Measurements from ENCODE around the gene RASD2. TPM values are rescaled to one million over a fixed set of nuclear protein-coding genes. Genes with fewer than 3 reads are reported as not detected.
A peak's percentile ranks its signal among the peaks of the same experiment; 100 is the strongest.

The RASD2 gene
- total RNA-seq, 1 donor from 2014 or later: 9.4 TPM

DNA sequence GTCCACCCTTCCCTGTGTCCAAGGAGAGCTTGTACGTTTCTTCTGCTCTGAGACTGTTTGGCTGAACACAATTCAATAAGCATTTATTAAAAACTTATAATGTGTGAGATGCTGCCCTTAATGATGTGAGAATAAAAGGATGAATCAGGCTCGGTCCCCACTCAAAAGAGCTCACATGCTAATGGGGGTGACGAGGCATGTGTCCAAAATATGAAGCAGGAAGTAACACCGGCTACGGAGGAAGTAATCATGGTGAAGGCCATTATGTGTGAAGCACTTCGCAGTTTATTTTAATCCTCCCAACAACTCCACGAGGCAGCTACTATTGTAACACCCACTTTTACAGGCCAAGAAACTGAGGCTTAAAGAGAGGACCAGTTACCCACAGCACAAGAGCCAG, 3.4 kb upstream of the RASD2 start:
- ATAC-seq (ENCODE audit: poor library complexity) (no peak), DNase-seq (no peak)
- intact Hi-C loops (cut with DNase I): loop anchor here (10.0 kb wide), 1 partner anchor 52 kb away; no protein-coding TSS in a partner anchor

DNA sequence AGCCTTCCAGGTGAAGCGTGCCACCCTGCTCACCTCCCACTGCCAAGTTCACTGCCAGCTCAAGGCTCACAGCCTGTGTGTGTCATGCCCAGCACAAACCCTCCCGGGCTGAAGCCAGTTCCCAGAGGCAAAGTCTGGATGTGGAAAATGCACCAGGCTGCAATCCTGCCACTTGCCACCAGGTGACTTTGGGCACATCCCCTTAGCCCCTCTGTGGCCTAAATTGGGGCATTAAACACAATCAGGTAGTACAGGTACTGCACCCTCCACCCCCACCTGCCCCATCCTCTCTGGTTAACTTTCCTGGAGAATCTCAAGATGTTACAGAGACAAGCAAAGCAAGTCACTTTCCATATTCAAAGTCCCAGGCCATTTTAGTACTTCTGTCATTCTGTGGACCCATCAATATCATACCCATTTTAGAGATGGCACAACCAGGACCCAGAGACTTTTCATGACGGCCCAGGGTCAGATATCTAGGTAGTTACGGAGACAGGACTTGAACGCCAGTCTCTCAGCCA, 1.8 kb upstream of the RASD2 start:
- no peak for ATAC-seq (ENCODE audit: poor library complexity)

DNA sequence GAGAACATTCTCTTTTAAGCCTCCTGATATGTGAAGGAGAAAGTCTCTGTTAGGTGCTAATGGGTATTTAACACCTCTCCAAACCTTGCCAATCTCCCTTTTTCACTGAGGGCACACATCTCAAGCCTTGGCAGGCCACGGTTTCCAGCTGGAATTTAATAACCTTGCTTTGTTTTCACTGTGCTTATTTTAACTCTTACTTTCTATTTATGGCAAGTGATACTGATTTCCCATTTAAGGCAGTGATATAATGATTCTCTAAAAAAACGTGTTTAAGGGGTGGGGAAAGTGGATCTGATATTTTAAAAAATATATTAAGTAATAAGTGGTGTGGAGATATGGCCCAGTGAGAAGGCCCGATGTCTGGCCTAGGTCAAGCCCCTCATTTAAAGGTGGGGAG, 1.1 kb upstream of the RASD2 start:
- intact Hi-C loops (cut with DNase I): loop anchor here (10.0 kb wide), 1 partner anchor 55 kb away; no protein-coding TSS in a partner anchor
- no peak for ATAC-seq (ENCODE audit: poor library complexity)

More for the DNA sequence above, 1.8 kb upstream of the RASD2 start:
- DNase-seq: no peak
- intact Hi-C loops (cut with DNase I): loop anchor here (10.0 kb wide), 1 partner anchor 54 kb away; no protein-coding TSS in a partner anchor

DNA sequence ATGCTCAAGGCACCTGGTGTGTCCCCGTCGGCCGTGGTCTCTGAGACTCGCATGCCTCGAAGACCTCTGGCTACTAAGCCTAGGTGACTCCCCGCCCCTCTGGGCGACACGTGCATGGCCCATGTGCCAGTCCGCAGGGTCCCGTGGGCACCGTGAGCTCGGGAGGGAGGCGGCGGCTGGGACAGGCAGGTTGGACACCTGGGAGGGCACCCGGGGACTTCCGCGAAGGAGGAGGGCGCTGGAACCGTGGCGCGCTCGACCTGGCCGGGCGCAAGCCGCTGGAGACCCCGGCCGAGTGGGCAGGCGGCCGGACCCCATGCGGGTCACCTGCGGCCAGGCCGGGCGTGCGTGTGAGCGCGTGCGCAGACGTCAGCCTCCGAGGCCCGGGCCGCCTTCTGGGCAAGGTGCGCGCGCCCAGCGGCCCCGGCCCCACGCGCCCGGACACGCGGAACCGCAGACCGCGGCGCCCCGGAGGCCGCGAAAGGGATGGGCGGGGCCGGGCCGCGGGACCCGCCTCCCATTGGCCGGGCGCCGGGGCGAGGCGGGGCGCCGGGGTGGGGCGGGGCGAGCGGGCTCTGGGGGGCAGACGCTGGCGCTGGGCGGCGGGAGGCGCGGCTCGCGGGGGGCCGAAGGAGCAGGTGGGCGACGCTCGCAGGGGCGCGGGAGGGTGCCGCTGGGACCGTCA, 579 bp upstream of the RASD2 start:
- DNase-seq (peak; percentile 73), ATAC-seq (ENCODE audit: poor library complexity) (peak; percentile 88)
- intact Hi-C loops (cut with DNase I): loop anchor here (10.0 kb wide), 1 partner anchor 55 kb away; no protein-coding TSS in a partner anchor

More for the DNA sequence above, 1.1 kb upstream of the RASD2 start:
- DNase-seq: no peak

DNA sequence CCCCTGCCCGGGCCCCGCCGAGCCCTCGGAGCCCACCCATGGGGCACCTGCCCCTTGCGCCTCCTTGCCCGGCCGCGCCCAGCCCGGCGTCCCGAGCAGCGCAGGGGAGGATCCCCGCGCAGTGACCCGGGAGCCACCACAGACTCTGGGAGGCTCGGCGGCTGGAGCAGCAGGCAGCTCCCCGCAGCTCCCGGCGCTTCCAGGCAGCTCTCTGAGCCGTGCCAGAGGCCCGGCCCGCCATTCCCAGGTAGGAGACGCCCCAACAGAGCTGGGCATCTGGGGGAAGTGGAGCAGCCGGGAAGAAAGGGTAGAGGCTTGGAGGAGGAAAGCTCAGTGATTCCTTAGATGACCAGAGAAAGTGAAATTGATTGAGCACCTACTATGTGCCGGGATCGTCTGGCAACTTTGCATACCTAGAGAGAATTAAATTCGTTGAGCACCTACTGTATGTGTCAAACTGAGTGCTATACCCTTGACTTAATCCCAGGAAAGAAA, 670 bp downstream of the RASD2 start:
- DNase-seq (no peak), ATAC-seq (ENCODE audit: poor library complexity) (no peak)
- intact Hi-C loops (cut with DNase I): no loop called here

DNA sequence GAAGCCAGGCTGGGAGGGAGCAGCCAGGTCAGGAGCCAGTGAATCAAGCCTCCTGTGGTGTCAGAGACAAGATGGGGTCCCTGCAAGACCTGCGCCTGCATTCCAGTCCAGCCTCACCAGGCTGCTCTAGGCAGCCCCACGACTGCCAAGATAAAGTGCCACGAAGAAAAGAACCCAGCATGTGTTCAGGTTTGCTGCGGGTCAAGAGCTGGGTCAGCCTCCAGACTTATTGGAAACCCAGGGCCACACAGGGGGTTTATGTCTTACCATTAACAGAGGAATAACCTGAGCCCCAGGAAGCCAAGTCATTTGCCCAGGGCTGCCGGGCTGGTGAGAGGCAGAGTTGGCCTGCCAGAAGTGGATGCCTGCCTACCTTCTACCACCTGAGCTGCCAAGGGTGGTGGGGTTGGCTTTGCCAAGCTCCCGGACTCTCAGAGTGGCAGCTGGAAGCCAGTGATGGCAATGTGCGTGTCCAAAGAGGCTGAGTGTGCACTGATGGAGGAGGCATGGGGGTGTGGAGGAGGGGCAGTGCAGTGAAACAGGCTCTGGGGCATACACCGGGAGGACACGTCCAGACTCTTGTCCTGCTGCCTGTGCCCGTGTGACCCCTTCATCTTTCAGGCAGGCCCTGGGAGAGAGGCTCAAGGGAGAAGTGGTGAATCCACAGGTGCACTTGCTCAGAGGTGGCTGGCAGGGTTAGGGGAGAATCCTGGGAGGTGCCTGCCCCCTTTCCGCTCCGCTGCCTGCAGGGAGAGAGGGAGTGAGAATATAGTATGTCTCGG, 1.7 kb downstream of the RASD2 start:
- intact Hi-C loops (cut with DNase I): no loop called here
- ATAC-seq (ENCODE audit: poor library complexity) (no peak), DNase-seq (no peak)

DNA sequence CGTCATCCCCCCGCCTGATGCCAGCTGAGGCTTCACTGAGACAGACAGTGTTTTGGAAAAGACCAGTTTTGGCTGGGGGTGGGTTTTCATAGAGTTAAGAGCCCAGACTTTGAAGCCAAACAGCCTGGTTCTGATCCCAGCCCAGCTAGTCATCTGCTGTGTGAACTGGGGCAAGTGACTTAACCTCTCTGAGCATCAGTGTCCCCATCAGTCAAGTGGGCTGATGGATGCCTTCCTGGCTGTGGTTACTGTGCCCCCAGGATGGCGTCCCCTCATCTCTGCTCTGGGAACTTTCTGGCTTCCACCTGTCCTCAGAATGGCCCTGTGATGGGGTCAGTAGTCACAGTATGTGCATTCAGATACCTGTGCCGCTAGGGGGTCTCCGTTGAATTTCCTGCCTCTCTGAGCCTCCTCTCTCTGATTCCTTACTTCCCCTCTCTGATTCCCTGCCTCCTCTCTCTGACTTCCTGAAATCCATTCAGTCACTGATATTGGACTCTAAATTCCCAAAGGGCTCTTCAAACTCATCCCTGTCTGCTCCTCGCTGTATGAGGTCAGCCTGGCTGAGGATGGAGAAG, 2.4 kb downstream of the RASD2 start:
- intact Hi-C loops (cut with DNase I): no loop called here
- DNase-seq (no peak), ATAC-seq (ENCODE audit: poor library complexity) (no peak)

DNA sequence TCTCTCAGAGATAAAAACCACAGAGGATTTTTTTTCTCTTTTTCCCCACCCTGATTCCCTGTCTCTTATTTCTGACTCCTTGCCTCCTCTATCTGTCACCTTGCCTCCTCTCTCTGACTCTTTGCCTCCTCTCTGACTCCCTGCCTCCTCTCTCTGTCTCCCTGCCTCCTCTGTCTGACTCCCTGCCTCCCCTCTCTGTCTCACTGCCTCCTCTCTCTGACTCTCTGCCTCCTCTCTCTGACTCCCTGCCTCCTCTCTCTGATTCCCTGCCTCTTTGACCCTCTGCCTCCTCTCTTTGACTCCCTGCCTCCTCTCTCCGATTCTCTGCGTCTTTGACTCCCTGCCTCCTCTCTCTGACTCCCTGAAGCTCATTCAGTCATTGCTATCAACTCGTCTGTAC, 3.1 kb downstream of the RASD2 start:
- DNase-seq (no peak), ATAC-seq (ENCODE audit: poor library complexity) (no peak)
- intact Hi-C loops (cut with DNase I): no loop called here

DNA sequence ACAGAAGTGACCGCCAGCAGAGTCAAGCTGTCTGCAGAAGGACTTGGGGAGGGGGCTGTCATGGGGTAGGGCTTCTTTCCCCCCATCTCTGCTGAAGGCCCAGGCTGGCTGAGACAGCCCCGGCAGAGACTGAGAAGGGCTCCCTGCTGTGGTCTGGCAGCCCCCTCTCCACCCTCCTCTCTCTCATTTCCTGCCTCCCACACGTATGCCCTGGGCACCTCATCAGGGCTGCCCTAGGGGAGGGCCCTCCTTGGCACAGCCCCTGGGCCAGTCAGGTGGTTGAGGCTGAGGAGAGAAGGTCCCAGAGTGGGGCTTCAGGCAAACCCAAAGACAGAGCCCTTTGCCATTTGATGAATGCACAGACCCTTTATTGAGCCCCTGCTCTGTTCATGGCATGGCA, 3.6 kb downstream of the RASD2 start:
- ATAC-seq (ENCODE audit: poor library complexity): no peak

DNA sequence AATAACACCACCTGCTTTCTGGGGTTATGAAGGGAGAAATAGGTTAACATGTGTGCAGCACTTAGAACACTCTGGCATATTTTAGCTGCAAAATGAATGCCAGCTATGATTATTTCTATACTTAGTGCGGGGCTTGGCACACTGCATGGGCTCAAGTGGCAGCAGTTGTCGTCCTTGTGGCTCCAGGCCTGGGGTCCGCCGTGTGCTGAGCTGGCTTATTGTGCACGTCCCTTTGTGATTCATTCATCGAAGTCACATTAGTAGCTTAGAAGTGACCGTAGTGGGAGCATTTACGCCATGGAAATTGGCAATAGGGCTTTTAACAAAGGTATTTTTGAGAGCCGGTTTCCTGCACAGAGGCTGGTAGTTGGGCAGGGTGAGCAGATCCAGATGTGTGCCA, 4.2 kb downstream of the RASD2 start:
- DNase-seq (no peak), ATAC-seq (ENCODE audit: poor library complexity) (peak; percentile 42)
- intact Hi-C loops (cut with DNase I): no loop called here

More for the DNA sequence above, 3.6 kb downstream of the RASD2 start:
- no peak for DNase-seq
- intact Hi-C loops (cut with DNase I): no loop called here

DNA sequence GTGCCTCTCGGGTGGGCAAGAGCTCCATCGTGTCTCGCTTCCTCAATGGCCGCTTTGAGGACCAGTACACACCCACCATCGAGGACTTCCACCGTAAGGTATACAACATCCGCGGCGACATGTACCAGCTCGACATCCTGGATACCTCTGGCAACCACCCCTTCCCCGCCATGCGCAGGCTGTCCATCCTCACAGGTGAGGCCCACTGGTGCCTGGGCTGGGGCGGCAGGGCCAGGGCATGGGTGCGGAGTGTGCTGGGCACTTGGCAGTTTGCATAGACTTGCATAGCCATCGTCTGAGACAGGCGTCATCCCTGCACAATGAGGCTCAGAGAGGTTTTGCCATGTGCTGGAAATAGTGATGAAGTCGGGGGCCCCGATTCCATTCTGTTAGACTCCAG, 6.3 kb downstream of the RASD2 start:
- intact Hi-C loops (cut with DNase I): no loop called here
- ATAC-seq (ENCODE audit: poor library complexity) (no peak), DNase-seq (no peak)

DNA sequence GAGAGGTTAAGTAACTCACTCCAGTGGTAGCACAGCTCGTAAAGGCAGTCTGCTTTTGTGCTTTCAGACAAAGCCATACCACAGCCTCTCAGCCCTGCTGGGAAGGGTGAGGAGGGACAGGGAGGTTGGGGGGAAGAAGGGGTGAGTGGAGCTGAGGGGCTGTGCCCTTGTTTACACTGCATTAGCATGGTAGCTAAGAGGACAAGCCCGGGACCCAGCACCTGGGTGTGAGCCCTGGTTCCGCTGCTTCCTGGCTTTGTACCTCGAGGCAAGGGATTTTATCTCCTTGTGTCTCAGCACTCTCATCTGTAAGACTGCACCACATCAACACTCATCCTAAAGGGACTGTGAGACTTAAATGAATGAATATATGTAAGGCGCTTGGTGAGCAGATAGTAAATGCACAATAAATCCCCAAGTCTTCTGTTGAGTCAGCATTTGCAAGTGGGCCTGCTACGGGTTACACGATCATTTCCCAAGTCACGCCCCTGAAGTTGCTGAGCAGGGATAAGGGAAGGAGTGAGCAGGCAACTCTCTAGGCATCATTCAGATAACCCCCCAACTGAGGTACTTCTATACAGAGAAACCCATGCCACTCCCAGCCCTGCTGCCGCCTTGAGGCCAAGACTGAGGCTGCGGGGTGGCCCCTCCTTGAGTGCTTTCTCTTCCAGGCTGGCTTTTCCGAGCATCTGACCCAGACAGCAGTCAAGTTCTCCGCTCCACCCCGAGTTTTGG, 7.5 kb downstream of the RASD2 start:
- DNase-seq (no peak), ATAC-seq (ENCODE audit: poor library complexity) (no peak)
- intact Hi-C loops (cut with DNase I): no loop called here

DNA sequence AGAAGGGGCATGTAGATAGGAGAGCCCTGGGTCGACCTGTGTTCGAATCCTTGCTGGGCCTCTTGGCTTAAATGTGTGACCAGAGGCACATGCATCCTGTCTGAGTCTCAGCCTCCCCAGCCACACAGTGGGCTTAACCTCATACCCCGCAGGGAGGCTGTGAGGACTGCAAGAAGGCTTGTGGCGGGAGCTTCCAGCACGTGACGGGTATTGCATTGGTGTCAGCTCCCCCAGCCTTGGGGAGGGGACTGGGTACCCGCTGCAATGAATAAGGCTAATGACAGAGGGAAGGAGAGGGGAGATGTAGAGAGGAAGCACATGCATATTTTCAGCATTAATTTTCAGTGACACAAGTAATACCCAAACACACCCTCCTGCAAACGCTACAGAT, 8.1 kb downstream of the RASD2 start:
- ATAC-seq (ENCODE audit: poor library complexity) (no peak), DNase-seq (no peak)
- intact Hi-C loops (cut with DNase I): no loop called here

DNA sequence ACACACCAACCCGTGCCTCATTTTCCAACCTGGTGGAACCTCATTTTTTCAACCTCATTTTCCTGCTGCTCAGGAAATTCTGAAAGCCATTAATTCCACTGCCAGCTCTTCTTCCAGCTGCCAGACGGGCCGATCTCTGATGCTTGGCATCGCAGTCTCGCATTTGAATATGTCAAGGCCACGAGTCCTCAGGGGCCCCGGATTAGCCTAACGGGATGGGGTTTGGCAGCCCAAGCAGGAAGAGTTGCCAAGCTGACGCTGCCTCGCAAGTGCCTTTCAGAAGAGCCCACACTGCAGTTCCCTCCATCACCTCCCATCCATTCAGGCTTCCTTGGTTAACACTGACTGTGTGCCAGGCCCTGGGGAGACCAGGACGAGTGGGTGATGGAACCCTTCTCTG, 8.7 kb downstream of the RASD2 start:
- intact Hi-C loops (cut with DNase I): no loop called here
- DNase-seq: peak; percentile 81

DNA sequence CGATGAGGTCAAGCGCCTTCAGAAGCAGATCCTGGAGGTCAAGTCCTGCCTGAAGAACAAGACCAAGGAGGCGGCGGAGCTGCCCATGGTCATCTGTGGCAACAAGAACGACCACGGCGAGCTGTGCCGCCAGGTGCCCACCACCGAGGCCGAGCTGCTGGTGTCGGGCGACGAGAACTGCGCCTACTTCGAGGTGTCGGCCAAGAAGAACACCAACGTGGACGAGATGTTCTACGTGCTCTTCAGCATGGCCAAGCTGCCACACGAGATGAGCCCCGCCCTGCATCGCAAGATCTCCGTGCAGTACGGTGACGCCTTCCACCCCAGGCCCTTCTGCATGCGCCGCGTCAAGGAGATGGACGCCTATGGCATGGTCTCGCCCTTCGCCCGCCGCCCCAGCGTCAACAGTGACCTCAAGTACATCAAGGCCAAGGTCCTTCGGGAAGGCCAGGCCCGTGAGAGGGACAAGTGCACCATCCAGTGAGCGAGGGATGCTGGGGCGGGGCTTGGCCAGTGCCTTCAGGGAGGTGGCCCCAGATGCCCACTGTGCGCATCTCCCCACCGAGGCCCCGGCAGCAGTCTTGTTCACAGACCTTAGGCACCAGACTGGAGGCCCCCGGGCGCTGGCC, 11.0 kb downstream of the RASD2 start:
- ATAC-seq (ENCODE audit: poor library complexity) (no peak), DNase-seq (no peak)
- intact Hi-C loops (cut with DNase I): no loop called here

More for the DNA sequence above, 8.7 kb downstream of the RASD2 start:
- ATAC-seq (ENCODE audit: poor library complexity): peak; percentile 77

DNA sequence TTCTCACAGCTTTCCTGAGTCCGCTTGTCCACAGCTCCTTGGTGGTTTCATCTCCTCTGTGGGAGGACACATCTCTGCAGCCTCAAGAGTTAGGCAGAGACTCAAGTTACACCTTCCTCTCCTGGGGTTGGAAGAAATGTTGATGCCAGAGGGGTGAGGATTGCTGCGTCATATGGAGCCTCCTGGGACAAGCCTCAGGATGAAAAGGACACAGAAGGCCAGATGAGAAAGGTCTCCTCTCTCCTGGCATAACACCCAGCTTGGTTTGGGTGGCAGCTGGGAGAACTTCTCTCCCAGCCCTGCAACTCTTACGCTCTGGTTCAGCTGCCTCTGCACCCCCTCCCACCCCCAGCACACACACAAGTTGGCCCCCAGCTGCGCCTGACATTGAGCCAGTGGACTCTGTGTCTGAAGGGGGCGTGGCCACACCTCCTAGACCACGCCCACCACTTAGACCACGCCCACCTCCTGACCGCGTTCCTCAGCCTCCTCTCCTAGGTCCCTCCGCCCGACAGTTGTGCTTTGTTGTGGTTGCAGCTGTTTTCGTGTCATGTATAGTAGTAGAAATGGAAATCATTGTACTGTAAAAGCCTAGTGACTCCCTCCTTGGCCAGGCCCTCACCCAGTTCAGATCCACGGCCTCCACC, 11.7 kb downstream of the RASD2 start:
- no peak for ATAC-seq (ENCODE audit: poor library complexity)
- intact Hi-C loops (cut with DNase I): no loop called here

DNA sequence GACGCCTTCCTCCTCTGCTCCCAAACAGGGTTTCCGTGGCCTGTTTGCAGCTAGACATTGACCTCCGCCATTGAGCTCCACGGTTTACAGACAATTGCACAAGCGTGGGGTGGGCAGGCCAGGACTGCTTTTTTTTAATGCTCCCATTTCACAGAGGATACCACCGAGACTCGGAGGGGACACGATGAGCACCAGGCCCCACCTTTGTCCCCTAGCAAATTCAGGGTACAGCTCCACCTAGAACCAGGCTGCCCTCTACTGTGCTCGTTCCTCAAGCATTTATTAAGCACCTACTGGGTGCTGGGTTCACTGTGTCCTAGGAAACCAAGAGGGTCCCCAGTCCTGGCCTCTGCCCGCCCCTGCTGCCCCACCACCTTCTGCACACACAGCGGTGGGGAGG, 12.2 kb downstream of the RASD2 start:
- ATAC-seq (ENCODE audit: poor library complexity): no peak
- intact Hi-C loops (cut with DNase I): no loop called here
- DNase-seq: no peak

More for the DNA sequence above, 11.7 kb downstream of the RASD2 start:
- DNase-seq: no peak

DNA sequence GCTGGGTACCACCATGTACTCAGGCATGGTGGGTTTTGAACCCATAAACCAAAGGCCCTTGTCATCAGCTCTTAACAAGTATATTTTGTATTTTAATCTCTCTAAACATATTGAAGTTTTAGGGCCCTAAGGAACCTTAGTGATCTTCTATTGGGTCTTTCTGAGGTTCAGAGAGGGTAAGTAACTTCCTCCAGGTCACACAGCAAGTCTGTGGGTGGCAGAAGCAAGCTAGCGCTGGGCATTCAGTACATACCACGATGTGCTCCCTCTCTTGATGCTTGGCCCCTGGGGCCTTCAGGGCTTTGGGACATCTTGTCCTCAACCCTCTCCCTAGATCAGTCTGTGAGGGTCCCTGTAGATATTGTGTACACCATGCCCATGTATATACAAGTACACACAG, 12.7 kb downstream of the RASD2 start:
- intact Hi-C loops (cut with DNase I): no loop called here
- no peak for DNase-seq
- ATAC-seq (ENCODE audit: poor library complexity): no peak

Data from Right ventricle myocardium superior (tissue), 1 donor.